A549 (cell line): ENCODE data around the gene SAMD10. TPM values are rescaled to one million over a fixed set of nuclear protein-coding genes. Genes with fewer than 3 reads are reported as not detected.
"Not testable (repeated sequence)": the region's sequence is repeated elsewhere in the genome, so short reads cannot be mapped to it uniquely, and the experiment has no call there.

Experiments
- ATAC-seq, 2 experiments: fragments of 200-7000 bp in 1 of 2; fragments of >200 bp in 1 of 2; cut with Nextera tagmentation in 1 of 2; cut with Tn5 transposase in 1 of 2; 3 replicates each; pipeline versions ENCODE4 v1.8.0 to v1.9.1; 2018 to 2020; ENCODE audit warnings: mild to moderate bottlenecking in 1 of 2, moderate library complexity in 1 of 2
- CTCF ChIA-PET: fragments of 300-600 bp; sonication (Branson Sonifier 250); formaldehyde crosslinking; extraction: SDS; loops from one replicate; lab custom pipeline; 2021; ENCODE audit warnings: antibody characterized with exemption, inconsistent platforms; lab: Yijun Ruan, JAX
- POLR2A ChIA-PET: fragments of 350-600 bp; formaldehyde crosslinking; extraction: SDS; loops from one replicate; lab custom pipeline; 2021; ENCODE audit warnings: antibody characterized with exemption, inconsistent platforms; lab: Yijun Ruan, JAX
- DNase-seq, 2 experiments: peaks; one replicate each; pipeline versions ENCODE4 v3.0.0 to v3.0.0-alpha.2; 2011 to 2016; ENCODE audit warnings: low read depth in 1 of 2, low spot score in 1 of 2
- FAIRE-seq: peaks from 2 replicates; lab custom pipeline; 2011; peaks lifted over from hg19 to GRCh38; lab: Jason Lieb, UNC
- H3K27ac ChIP-seq, 2 experiments: fragments of >200 bp; sonication (Bioruptor Twin); formaldehyde crosslinking; 3 replicates each; pipeline ENCODE4 v1.5.1; 2016 to 2017
- H3K4me1 ChIP-seq: fragments of >200 bp; sonication (Bioruptor Twin); formaldehyde crosslinking; 3 replicates; pipeline ENCODE4 v1.6.1; 2016
- H3K4me2 ChIP-seq: fragments of >200 bp; sonication (Bioruptor Twin); formaldehyde crosslinking; 3 replicates; pipeline ENCODE4 v1.6.1; 2016
- H3K4me3 ChIP-seq: fragments of >200 bp; sonication (Bioruptor Twin); formaldehyde crosslinking; 3 replicates; pipeline ENCODE4 v1.5.1; 2016
- H3K9me3 ChIP-seq: fragments of >200 bp; sonication (Bioruptor Twin); formaldehyde crosslinking; 3 replicates; pipeline ENCODE4 v1.6.1; 2016
- BCL3 ChIP-seq: fragments of >200 bp; sonication (Bioruptor Twin); formaldehyde crosslinking; IDR thresholded peaks from 3 replicates; pipeline ENCODE4 v1.6.1; 2016
- CBX2 ChIP-seq: fragments of 200-600 bp; sonication (generic); IDR thresholded peaks from 2 replicates; pipeline ENCODE4 v1.6.1; 2016; ENCODE audit warnings: low read depth, mild to moderate bottlenecking, borderline replicate concordance
- FOXS1 ChIP-seq: fragments of 250-450 bp; sonication (Bioruptor Pico); IDR thresholded peaks from 2 replicates; pipeline ENCODE4 v1.5.0; 2020; ENCODE audit warnings: mild to moderate bottlenecking, moderate library complexity
- GATA3 ChIP-seq: IDR thresholded peaks from 2 replicates; pipeline ENCODE4 v1.6.1; 2012; ENCODE audit warnings: borderline replicate concordance
- KDM5A ChIP-seq: fragments of 200-600 bp; sonication (generic); IDR thresholded peaks from 2 replicates; pipeline ENCODE4 v1.6.1; 2016; ENCODE audit warnings: antibody characterized with exemption, mild to moderate bottlenecking
- MAFK ChIP-seq: fragments of 450-650 bp; IDR thresholded peaks from 2 replicates; pipeline ENCODE4 v1.6.1; 2014; ENCODE audit not compliant: partially characterized antibody
- MAZ ChIP-seq: fragments of 150-350 bp; IDR thresholded peaks from 2 replicates; pipeline ENCODE4 v1.6.1; 2014; ENCODE audit warnings: antibody characterized with exemption, low read depth, low read length, borderline replicate concordance
- MYC ChIP-seq: IDR thresholded peaks from 2 replicates; pipeline ENCODE4 v1.6.1; 2012; ENCODE audit warnings: mild to moderate bottlenecking, inconsistent platforms, low read length, improper control_type of control experiment, borderline replicate concordance
- NFE2L2 ChIP-seq: fragments of 150-350 bp; conservative IDR thresholded peaks from 2 replicates; pipeline ENCODE4 v1.6.1; 2014; ENCODE audit warnings: low read length
- NPAS2 ChIP-seq: fragments of 250-450 bp; sonication (Bioruptor Pico); IDR thresholded peaks from 2 replicates; pipeline ENCODE4 v1.8.0; 2022; ENCODE audit warnings: mild to moderate bottlenecking, moderate library complexity, borderline replicate concordance
- NR3C1 ChIP-seq: fragments of >200 bp; sonication (Bioruptor Twin); formaldehyde crosslinking; IDR thresholded peaks from 3 replicates; pipeline ENCODE4 v1.6.1; 2017
- PBX3 ChIP-seq: IDR thresholded peaks from 2 replicates; pipeline ENCODE4 v1.6.1; 2012
- POLR2AphosphoS2 ChIP-seq: conservative IDR thresholded peaks from 2 replicates; pipeline ENCODE4 v1.6.1; 2012; ENCODE audit warnings: low read length, improper control_type of control experiment, inconsistent platforms
- SREBF2 ChIP-seq: fragments of 450-650 bp; IDR thresholded peaks from 2 replicates; pipeline ENCODE4 v1.6.1; 2014; ENCODE audit warnings: mild to moderate bottlenecking, moderate library complexity
- TP53 ChIP-seq: fragments of 250-450 bp; sonication (Bioruptor Pico); IDR thresholded peaks from 2 replicates; pipeline ENCODE4 v1.5.0; 2021; ENCODE audit warnings: mild to moderate bottlenecking, moderate library complexity
- ZC3H11A ChIP-seq: fragments of 450-650 bp; IDR thresholded peaks from 2 replicates; pipeline ENCODE4 v1.6.1; 2014; ENCODE audit warnings: antibody characterized with exemption, mild to moderate bottlenecking
- ZSCAN20 ChIP-seq: fragments of 250-450 bp; sonication (Bioruptor Pico); IDR thresholded peaks from 2 replicates; pipeline ENCODE4 v1.8.0; 2022; ENCODE audit warnings: mild to moderate bottlenecking, moderate library complexity
- WGBS: methylation state at CpG from one replicate; pipeline ENCODE4 v1.1.6; 2017; ENCODE audit errors: missing lambda C conversion rate; 5-methylcytosine and 5-hydroxymethylcytosine counted together
- polyA plus RNA-seq, 4 experiments: library from polyadenylated mRNA; depleted of rRNA in 3 of 4; stranded (reverse); fragments of >200 nt; fragmentation: RNase III in 1 of 4; extraction: RNeasy Plus Mini Kit Qiagen cat#74134 plus additional on column Dnase treatment in 1 of 4; gene quantifications; 2 replicates in 3 of 4; 3 replicates in 1 of 4; pipeline ENCODE4 v1.2.3, GENCODE V29; 2011 to 2017
- TF ChIP-seq, protein P1 (sequence below): IDR thresholded peaks from 2 replicates; pipeline ENCODE4 v1.6.1; 2012

Gene SAMD10
- polyA plus RNA-seq, 2 of the 4 experiments (the other 2 are of a cell fraction): not detected

DNA sequence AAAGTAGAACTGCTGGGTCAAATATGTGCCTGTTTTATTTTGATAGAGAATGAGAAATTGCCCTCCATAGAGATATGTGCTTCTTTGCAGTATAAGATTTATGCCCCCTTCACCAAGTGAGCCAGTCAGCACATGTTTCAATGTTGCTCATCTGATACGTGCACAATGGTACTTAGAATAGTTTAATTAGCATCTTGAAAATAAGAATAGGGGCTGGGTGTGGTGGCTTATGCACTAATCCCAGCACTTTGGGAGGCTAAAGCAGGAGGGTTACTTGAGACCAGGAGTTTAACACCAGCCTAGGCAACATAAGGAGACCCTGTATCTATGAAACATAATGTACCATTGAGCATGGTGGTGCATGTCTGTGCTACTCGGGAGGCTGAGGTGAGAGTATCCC lies 36.2 kb upstream of the SAMD10 start (continued):
- TF ChIP-seq BCL3: no peak
- no peak for TF ChIP-seq MYC

GRCh38 chr20:64012385-64013154 lies 33.1 kb upstream of the SAMD10 start:
- H3K9me3 ChIP-seq, H3K4me1 ChIP-seq, DNase-seq, FAIRE-seq, POLR2A ChIA-PET, H3K4me2 ChIP-seq, H3K27ac ChIP-seq, CTCF ChIA-PET, ATAC-seq, H3K4me3 ChIP-seq: not testable (repeated sequence)
- WGBS: 92% methylated on average over 7 of the region's 20 CpGs

- Histone ChIP-seq H3K4me1 (no peaks in the 10 kb centered on the region), H3K27ac (no peak overlapping the region), H3K9me3 (0 out of 3 replicates have a peak, but pooled peaks cover 6% of the 10 kb centered on the region), H3K4me2 (no peak overlapping the region), H3K4me3 (no peak overlapping the region)
- FAIRE-seq (no peak), DNase-seq (no peak), ATAC-seq (no peak)
- TF ChIP-seq NPAS2 (CRISPR knock-in tag) (no peak), SREBF2 (no peak), TP53 (CRISPR knock-in tag) (no peak), ZC3H11A (no peak), CBX2 (no peak), NR3C1 (no peak), FOXS1 (CRISPR knock-in tag) (no peak), KDM5A (no peak), PBX3 (no peak), MAZ (no peak), NFE2L2 (no peak), POLR2AphosphoS2 (no peak)
- TF ChIP-seq, protein P1, sequence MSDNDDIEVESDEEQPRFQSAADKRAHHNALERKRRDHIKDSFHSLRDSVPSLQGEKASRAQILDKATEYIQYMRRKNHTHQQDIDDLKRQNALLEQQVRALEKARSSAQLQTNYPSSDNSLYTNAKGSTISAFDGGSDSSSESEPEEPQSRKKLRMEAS: no peak
- ChIA-PET POLR2A (no interaction called here), CTCF (interaction anchor here (1.2 to 1.7 kb wide), 3 partner anchors 9 to 28 kb away, joined by 3 to 4 read pairs (median 3); no protein-coding TSS in a partner anchor)
- 94% methylated on average over 16 of the region's 16 CpGs for WGBS
Observed at GRCh38 chr20:64011366-64011779, 31.9 kb upstream of the SAMD10 start.

DNA sequence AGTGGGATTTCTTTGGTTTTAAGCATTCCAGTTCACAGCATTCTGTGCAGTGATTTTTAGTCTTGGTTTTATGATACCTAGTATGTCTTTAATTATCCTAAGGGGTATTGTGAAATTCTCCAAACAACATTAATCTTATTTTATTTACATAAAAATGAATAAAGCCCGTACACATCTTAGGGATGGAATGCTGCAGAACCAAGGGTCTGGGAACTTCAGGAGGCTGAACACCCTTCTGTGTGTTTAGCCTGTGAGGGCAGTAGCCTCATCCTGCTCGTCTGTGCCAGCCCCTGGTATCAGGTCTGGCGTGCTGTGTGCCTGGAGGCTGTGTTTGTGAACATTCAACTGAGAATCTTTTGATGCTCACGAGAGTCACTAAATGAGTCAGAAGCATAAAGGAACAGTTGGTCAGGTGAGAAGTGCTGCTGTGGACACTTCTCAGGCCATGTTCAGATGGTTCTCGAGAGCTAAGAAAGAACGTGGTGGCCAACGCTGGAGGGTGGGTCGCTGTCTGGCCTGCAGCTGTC lies 31.3 kb upstream of the SAMD10 start:
- H3K27ac ChIP-seq: no peak overlapping the region
- 76% methylated on average over 8 of the region's 8 CpGs for WGBS
- no peak overlapping the region for H3K4me2 ChIP-seq
- TF ChIP-seq ZSCAN20 (CRISPR knock-in tag) (no peak), GATA3 (no peak), MYC (no peak), MAFK (no peak)
- TF ChIP-seq, all 56 proteins: peak for 0
- CTCF ChIA-PET: interaction anchor here (1.1 to 1.7 kb wide), 4 partner anchors 9 to 31 kb away, joined by 3 to 4 read pairs (median 3); no protein-coding TSS in a partner anchor
- no peak; a peak in 1 of 6 replicates for ATAC-seq
- POLR2A ChIA-PET: no interaction called here
- Histone ChIP-seq H3K4me3 (no peak overlapping the region), H3K4me1 (no peaks in the 10 kb centered on the region), H3K9me3 (0 out of 3 replicates have a peak, but pooled peaks cover 6% of the 10 kb centered on the region)
- no peak for FAIRE-seq
- DNase-seq: no peak
